BLaER1 (cell line): ENCODE results near the gene PRICKLE2.

Experiments used
- H3K27ac ChIP-seq: shearing (Covaris generic); formaldehyde crosslinking; 2 replicates; pipeline ENCODE4 v1.8.1; 2022
- H3K27me3 ChIP-seq: shearing (Covaris generic); formaldehyde crosslinking; 2 replicates; pipeline ENCODE4 v1.8.1; 2022
- H3K36me3 ChIP-seq: shearing (Covaris generic); formaldehyde crosslinking; 2 replicates; pipeline ENCODE4 v1.8.1; 2022
- H3K4me1 ChIP-seq: shearing (Covaris generic); formaldehyde crosslinking; 2 replicates; pipeline ENCODE4 v1.8.1; 2022
- H3K4me2 ChIP-seq: shearing (Covaris generic); formaldehyde crosslinking; 2 replicates; pipeline ENCODE4 v1.8.1; 2022
- H3K4me3 ChIP-seq: shearing (Covaris generic); formaldehyde crosslinking; 2 replicates; pipeline ENCODE4 v1.8.1; 2022
- H3K9ac ChIP-seq: shearing (Covaris generic); formaldehyde crosslinking; 2 replicates; pipeline ENCODE4 v1.8.1; 2022
- H3K9me3 ChIP-seq: shearing (Covaris generic); formaldehyde crosslinking; 2 replicates; pipeline ENCODE4 v1.8.1; 2022
- H4K20me1 ChIP-seq: shearing (Covaris generic); formaldehyde crosslinking; 2 replicates; pipeline ENCODE4 v1.8.1; 2022
- Cebpa-rat ChIP-seq: shearing (Covaris generic); IDR thresholded peaks from 2 replicates; pipeline ENCODE4 v1.8.1; 2022

PRICKLE2 gene

GRCh38 chr3:64224826-64225610 is at the start of gene PRICKLE2:
Gene PRICKLE2 (minus strand): TSS chr3:64225466. CDS start chr3:64198927, 26,539 bp downstream.
- Histone ChIP-seq H4K20me1 (no peaks in the 10 kb centered on the region), H3K27ac (no peak within 1 kb of the TSS), H3K9me3 (no peaks in the 10 kb centered on the region), H3K27me3 (no peaks in the 10 kb centered on the region), H3K4me2 (peak within 1 kb of the TSS; percentile 52), H3K4me1 (peaks cover 26% of the 10 kb centered on the region), H3K4me3 (0 out of 2 replicates have a peak within 1 kb of the TSS, but pooled peaks have one; percentile 20), H3K9ac (no peak within 1 kb of the TSS), H3K36me3 (no peaks in the 10 kb centered on the region)
- no peak for TF ChIP-seq Cebpa-rat

DNA sequence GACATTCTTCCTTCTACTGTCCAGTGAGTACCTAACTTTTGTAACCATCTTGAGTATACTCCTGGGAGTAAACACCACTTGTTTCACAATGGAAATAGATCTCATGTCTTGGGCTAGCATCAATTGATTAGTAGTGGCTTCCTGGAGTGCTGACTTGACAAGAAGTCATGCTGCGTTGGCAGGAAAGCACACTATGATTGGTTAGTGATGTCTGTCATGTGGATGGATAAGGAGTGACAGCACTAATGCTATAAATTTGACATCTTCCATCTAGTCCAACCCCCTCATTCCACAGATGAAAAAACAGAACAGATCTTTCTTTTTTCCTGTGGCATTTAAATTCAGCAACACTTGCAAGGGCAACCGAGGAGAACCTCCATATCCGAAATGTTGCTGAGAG is 47.6 kb upstream of the PRICKLE2 start:
- peaks cover 5% of the 10 kb centered on the region; the same call in 1 of the 2 replicates for H3K9me3 ChIP-seq
- no peak overlapping the region for H3K27ac ChIP-seq
- no peak overlapping the region for H3K4me2 ChIP-seq
- peaks cover 8% of the 10 kb centered on the region for H3K4me1 ChIP-seq
- H3K9ac ChIP-seq, result no peak overlapping the region
- no peak for TF ChIP-seq Cebpa-rat
- no peaks in the 10 kb centered on the region for H3K36me3 ChIP-seq
- no peaks in the 10 kb centered on the region for H3K27me3 ChIP-seq
- no peak overlapping the region for H3K4me3 ChIP-seq
- H4K20me1 ChIP-seq, result no peaks in the 10 kb centered on the region

GRCh38 chr3:64272271-64272670 is 47.0 kb upstream of the PRICKLE2 start:
- TF ChIP-seq Cebpa-rat, result no peak
- Histone ChIP-seq H4K20me1 (no peaks in the 10 kb centered on the region), H3K4me3 (no peak overlapping the region), H3K9me3 (peaks cover 5% of the 10 kb centered on the region; the same call in 1 of the 2 replicates), H3K4me1 (peaks cover 8% of the 10 kb centered on the region), H3K9ac (no peak overlapping the region), H3K27ac (no peak overlapping the region), H3K4me2 (no peak overlapping the region), H3K27me3 (no peaks in the 10 kb centered on the region), H3K36me3 (no peaks in the 10 kb centered on the region)

- H3K36me3 ChIP-seq, result no peaks in the 10 kb centered on the region
- peaks cover 5% of the 10 kb centered on the region; the same call in 1 of the 2 replicates for H3K9me3 ChIP-seq
Observed at GRCh38 chr3:64271631-64272030, 46.4 kb upstream of the PRICKLE2 start.

DNA sequence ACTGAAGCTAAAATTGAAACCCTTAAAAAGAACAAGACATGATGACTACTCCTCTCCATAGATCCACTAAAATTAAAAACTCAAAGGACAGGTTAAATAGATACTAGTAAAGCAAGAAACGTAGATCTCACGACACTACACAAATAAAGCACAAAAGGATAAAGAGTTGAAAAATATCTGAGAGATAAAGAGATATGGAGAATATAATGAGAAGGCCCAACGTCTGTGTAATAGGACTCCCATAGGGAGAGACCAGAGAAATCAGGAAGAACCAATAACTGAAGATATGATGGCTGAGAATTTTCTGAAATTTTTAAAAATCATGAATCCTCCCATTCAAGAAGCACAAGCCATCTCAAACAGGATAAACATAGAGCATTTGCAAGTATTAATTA is 45.6 kb upstream of the PRICKLE2 start:
- no peak overlapping the region for H3K27ac ChIP-seq
- H3K9me3 ChIP-seq, result peaks cover 5% of the 10 kb centered on the region; the same call in 1 of the 2 replicates
- H3K4me1 ChIP-seq, result peaks cover 8% of the 10 kb centered on the region
- H3K9ac ChIP-seq, result no peak overlapping the region
- no peak overlapping the region for H3K4me3 ChIP-seq
- no peaks in the 10 kb centered on the region for H3K36me3 ChIP-seq
- no peaks in the 10 kb centered on the region for H3K27me3 ChIP-seq
- TF ChIP-seq Cebpa-rat, result no peak
- H3K4me2 ChIP-seq, result no peak overlapping the region
- H4K20me1 ChIP-seq, result no peaks in the 10 kb centered on the region

More at GRCh38 chr3:64271631-64272030, 46.4 kb upstream of the PRICKLE2 start:
- H3K27ac ChIP-seq, result no peak overlapping the region
- no peak overlapping the region for H3K9ac ChIP-seq
- no peak overlapping the region for H3K4me2 ChIP-seq
- no peak overlapping the region for H3K4me3 ChIP-seq
- TF ChIP-seq Cebpa-rat, result no peak
- no peaks in the 10 kb centered on the region for H4K20me1 ChIP-seq
- no peaks in the 10 kb centered on the region for H3K27me3 ChIP-seq
- peaks cover 8% of the 10 kb centered on the region for H3K4me1 ChIP-seq

DNA sequence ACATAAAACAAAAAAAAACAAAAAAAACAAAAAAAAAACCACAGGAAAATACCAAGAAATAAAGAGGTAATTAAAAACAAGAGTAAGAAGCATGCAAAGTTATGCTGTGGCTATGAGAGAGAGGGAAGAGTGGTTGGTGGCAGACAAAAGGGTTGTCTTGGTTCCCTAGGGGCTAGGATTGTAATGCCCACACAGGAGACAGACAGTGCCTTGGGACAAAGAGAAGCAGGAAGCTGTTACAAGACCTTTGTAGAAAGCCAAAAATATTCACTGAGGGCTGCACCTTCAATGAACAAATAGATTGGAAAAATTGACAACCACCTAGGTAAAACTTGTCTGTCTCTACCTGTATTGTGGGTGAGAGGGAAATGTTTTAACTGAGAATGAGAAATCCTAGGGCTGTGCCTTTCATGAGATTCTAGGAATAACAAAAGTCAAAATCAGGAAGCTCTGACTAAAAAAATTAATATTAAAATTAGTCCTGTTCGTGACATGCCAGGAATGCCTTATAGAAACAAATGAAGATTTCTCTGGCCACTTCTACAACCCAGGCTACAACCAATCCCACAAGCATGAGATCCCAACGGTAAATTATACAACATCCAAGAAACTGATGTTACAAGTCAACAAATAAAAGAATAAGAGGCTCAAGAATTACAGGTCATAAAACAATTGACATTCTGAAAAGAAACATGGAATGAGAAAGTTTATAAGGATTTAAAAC is 45.0 kb upstream of the PRICKLE2 start:
- no peaks in the 10 kb centered on the region for H4K20me1 ChIP-seq
- H3K9me3 ChIP-seq, result peaks cover 5% of the 10 kb centered on the region; the same call in 1 of the 2 replicates
- no peaks in the 10 kb centered on the region for H3K36me3 ChIP-seq
- H3K27me3 ChIP-seq, result no peaks in the 10 kb centered on the region
- peaks cover 8% of the 10 kb centered on the region for H3K4me1 ChIP-seq
- no peak overlapping the region for H3K4me3 ChIP-seq
- H3K27ac ChIP-seq, result no peak overlapping the region
- H3K4me2 ChIP-seq, result peak overlapping the region; percentile 28
- H3K9ac ChIP-seq, result no peak overlapping the region
- TF ChIP-seq Cebpa-rat, result no peak

DNA sequence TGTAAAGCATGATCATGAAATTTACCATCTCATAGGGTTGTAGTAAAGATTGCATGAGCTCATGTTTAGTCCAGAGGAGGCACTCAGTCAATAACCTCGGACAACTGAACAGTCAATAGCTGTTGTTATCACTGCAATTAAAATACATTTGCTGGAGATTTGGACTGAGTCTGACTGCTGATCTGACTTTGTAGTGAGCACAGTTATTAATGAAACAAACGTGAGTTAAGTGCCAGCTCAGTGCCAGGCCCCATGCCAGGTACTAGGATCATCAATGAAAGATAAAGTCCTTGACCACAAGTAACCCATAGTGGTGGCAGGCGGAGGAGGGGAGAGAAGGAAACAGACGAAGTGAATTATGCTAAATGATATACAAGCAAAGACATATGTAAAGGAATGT is 43.7 kb upstream of the PRICKLE2 start:
- Histone ChIP-seq H3K4me2 (no peak overlapping the region), H3K9ac (no peak overlapping the region), H3K4me3 (no peak overlapping the region), H3K36me3 (no peaks in the 10 kb centered on the region), H3K27ac (no peak overlapping the region), H3K4me1 (peaks cover 8% of the 10 kb centered on the region), H4K20me1 (no peaks in the 10 kb centered on the region), H3K27me3 (no peaks in the 10 kb centered on the region), H3K9me3 (peaks cover 5% of the 10 kb centered on the region; the same call in 1 of the 2 replicates)
- TF ChIP-seq Cebpa-rat, result no peak

GRCh38 chr3:64267721-64268604 is 42.7 kb upstream of the PRICKLE2 start:
- Histone ChIP-seq H3K9me3 (peaks cover 5% of the 10 kb centered on the region; the same call in 1 of the 2 replicates), H3K27me3 (no peaks in the 10 kb centered on the region), H3K27ac (no peak overlapping the region), H3K4me3 (no peak overlapping the region), H3K9ac (no peak overlapping the region), H4K20me1 (no peaks in the 10 kb centered on the region), H3K36me3 (no peaks in the 10 kb centered on the region), H3K4me2 (no peak overlapping the region), H3K4me1 (peaks cover 8% of the 10 kb centered on the region)
- no peak for TF ChIP-seq Cebpa-rat

DNA sequence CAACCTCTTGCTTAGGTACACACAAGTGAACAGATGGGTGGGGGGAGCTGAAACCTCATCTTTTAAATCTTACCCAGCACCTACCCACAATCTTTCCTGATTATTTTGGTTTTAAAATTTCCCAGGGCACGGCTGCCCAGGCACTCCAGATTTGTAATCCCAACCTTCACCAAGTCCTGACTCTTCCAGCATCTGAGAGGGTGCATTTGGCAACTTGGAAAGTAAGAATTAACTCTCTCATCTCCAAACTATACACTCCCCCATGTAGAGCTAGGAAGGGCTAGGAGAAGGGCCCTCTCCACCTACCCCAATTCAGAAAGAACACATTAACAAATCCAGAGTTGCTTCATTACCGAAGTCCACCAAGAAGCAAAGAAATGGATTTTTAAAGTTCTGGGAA is 41.7 kb upstream of the PRICKLE2 start:
- no peaks in the 10 kb centered on the region for H4K20me1 ChIP-seq
- H3K27me3 ChIP-seq, result no peaks in the 10 kb centered on the region
- no peak overlapping the region for H3K27ac ChIP-seq
- no peak overlapping the region for H3K4me3 ChIP-seq
- peaks cover 8% of the 10 kb centered on the region for H3K4me1 ChIP-seq
- no peak overlapping the region for H3K9ac ChIP-seq
- no peak for TF ChIP-seq Cebpa-rat
- H3K9me3 ChIP-seq, result peaks cover 5% of the 10 kb centered on the region; the same call in 1 of the 2 replicates
- no peaks in the 10 kb centered on the region for H3K36me3 ChIP-seq
- H3K4me2 ChIP-seq, result no peak overlapping the region
